ENCODE results near the gene UGT1A9.
"Not testable (repeated sequence)": the region's sequence is repeated elsewhere in the genome, so short reads cannot be mapped to it uniquely, and the experiment has no call there.

UGT1A9 gene

GRCh38 chr2:233681521-233682099 lies 9.9 kb downstream of the UGT1A9 start, which contains the start of gene UGT1A7:
Gene UGT1A7, plus strand, starts transcription at chr2:233681901. Its CDS starts 37 bp downstream, at chr2:233681938.
- DNase-seq: no peak

- no peak for DNase-seq
These were observed 12.9 kb downstream of the UGT1A9 start for GRCh38 chr2:233684640-233685039.

- DNase-seq: no peak
These were observed 15.2 kb downstream of the UGT1A9 start for GRCh38 chr2:233686928-233687327.

GRCh38 chr2:233688341-233688740 lies 16.6 kb downstream of the UGT1A9 start:
- DNase-seq: no peak

GRCh38 chr2:233689031-233689430 lies 17.3 kb downstream of the UGT1A9 start:
- DNase-seq: no peak

GRCh38 chr2:233689501-233689900 lies 17.8 kb downstream of the UGT1A9 start:
- no peak for DNase-seq

GRCh38 chr2:233690444-233690843 lies 18.7 kb downstream of the UGT1A9 start:
- DNase-seq: no peak

GRCh38 chr2:233691443-233692433 lies 20.0 kb downstream of the UGT1A9 start:
- DNase-seq: no peak

GRCh38 chr2:233692648-233693047 lies 20.9 kb downstream of the UGT1A9 start, which contains the start of gene UGT1A6:
Gene UGT1A6, plus strand, starts transcription at chr2:233692890. Its CDS starts 115 bp downstream, at chr2:233693005.
- no peak for DNase-seq

GRCh38 chr2:233693963-233694362 lies 22.3 kb downstream of the UGT1A9 start:
- DNase-seq: no peak

- no peak for DNase-seq
These were observed 27.0 kb downstream of the UGT1A9 start for GRCh38 chr2:233698740-233699139.

- DNase-seq: no peak
These were observed 27.8 kb downstream of the UGT1A9 start for GRCh38 chr2:233699424-233700027.

GRCh38 chr2:233700028-233700635 lies 28.4 kb downstream of the UGT1A9 start:
- DNase-seq: no peak

- not testable (repeated sequence) for DNase-seq
These were observed 29.1 kb downstream of the UGT1A9 start for GRCh38 chr2:233700842-233701241.

- DNase-seq: no peak
These were observed 30.5 kb downstream of the UGT1A9 start for GRCh38 chr2:233702238-233702637.

- DNase-seq: no peak
These were observed 34.3 kb downstream of the UGT1A9 start for GRCh38 chr2:233705911-233706506.

GRCh38 chr2:233706720-233707119 lies 35.0 kb downstream of the UGT1A9 start:
- no peak for DNase-seq

- no peak for DNase-seq
These were observed 36.4 kb downstream of the UGT1A9 start for GRCh38 chr2:233707940-233708644.

GRCh38 chr2:233708942-233709341 lies 37.2 kb downstream of the UGT1A9 start:
- no peak for DNase-seq

- peak; percentile 62 for DNase-seq
These were observed 39.8 kb downstream of the UGT1A9 start for GRCh38 chr2:233711312-233712008.

GRCh38 chr2:233712611-233713261 lies 41.0 kb downstream of the UGT1A9 start, which contains the start of gene UGT1A5:
Gene UGT1A5, plus strand, starts transcription at chr2:233712907. Its CDS starts 85 bp downstream, at chr2:233712992.
- no peak for DNase-seq
